GM12878 (cell line): ENCODE results near the gene GABRR1.

Experiments
- ATF3 ChIP-seq: IDR thresholded peaks from 2 replicates; pipeline ENCODE4 v1.6.1; 2011; ENCODE audit warnings: low read depth, mild to moderate bottlenecking, low read length, moderate library complexity, borderline replicate concordance; ENCODE audit errors: extremely low read depth
- CBX5 ChIP-seq: sonication (generic); IDR thresholded peaks from 2 replicates; pipeline ENCODE4 v1.6.1; 2016; ENCODE audit warnings: low read depth, moderate library complexity, mild to moderate bottlenecking, inconsistent platforms
- CTCF ChIP-seq, 3 experiments: IDR thresholded peaks in 2 of 3; conservative IDR thresholded peaks in 1 of 3; 2 replicates each; pipeline ENCODE4 v1.5.1; 2011; ENCODE audit warnings: low read depth in 3 of 3, low read length in 3 of 3, mild to moderate bottlenecking in 3 of 3, control low read depth in 2 of 3, moderate library complexity in 2 of 3, inconsistent platforms in 1 of 3, mixed read lengths in 1 of 3; ENCODE audit not compliant: control insufficient read depth in 2 of 3, insufficient read depth in 1 of 3; ENCODE audit errors: extremely low read depth in 1 of 3
- E2F8 ChIP-seq: fragments of 450-650 bp; IDR thresholded peaks from 2 replicates; pipeline ENCODE4 v1.6.1; 2018; ENCODE audit warnings: mild to moderate bottlenecking, low read depth, moderate library complexity; ENCODE audit not compliant: partially characterized antibody
- EGR1 ChIP-seq, 2 experiments: IDR thresholded peaks; 1 replicate in 1 of 2; 2 replicates in 1 of 2; pipeline ENCODE4 v1.6.1; 2011 to 2012; ENCODE audit warnings: low read depth in 2 of 2, low read length in 2 of 2, borderline replicate concordance in 1 of 2, mild to moderate bottlenecking in 1 of 2, moderate library complexity in 1 of 2
- EZH2 ChIP-seq: IDR thresholded peaks from 2 replicates; pipeline ENCODE4 v1.6.1; 2012; ENCODE audit warnings: low read depth, mild to moderate bottlenecking, control low read depth, inconsistent platforms, low read length, borderline replicate concordance; ENCODE audit not compliant: control insufficient read depth
- MAX ChIP-seq: IDR thresholded peaks from 2 replicates; pipeline ENCODE4 v1.6.1; 2012; ENCODE audit warnings: low read depth, low read length, improper control_type of control experiment
- MXI1 ChIP-seq: fragments of 150-350 bp; IDR thresholded peaks from 2 replicates; pipeline ENCODE4 v1.6.1; 2011; ENCODE audit warnings: low read depth, mild to moderate bottlenecking, inconsistent platforms, low read length, improper control_type of control experiment
- MYC ChIP-seq: IDR thresholded peaks from 2 replicates; pipeline ENCODE4 v1.6.1; 2011; ENCODE audit warnings: mild to moderate bottlenecking, low read length, moderate library complexity, inconsistent platforms; ENCODE audit not compliant: insufficient read depth, insufficient replicate concordance, insufficient read length, severe bottlenecking
- NFYB ChIP-seq: IDR thresholded peaks from 2 replicates; pipeline ENCODE4 v1.6.1; 2011; ENCODE audit warnings: low read depth, mild to moderate bottlenecking, low read length, improper control_type of control experiment, moderate library complexity; ENCODE audit not compliant: insufficient read depth
- RAD21 ChIP-seq: IDR thresholded peaks from 2 replicates; pipeline ENCODE4 v1.6.1; 2011; ENCODE audit warnings: mild to moderate bottlenecking, low read depth, low read length, moderate library complexity; ENCODE audit not compliant: insufficient read depth
- REST ChIP-seq: IDR thresholded peaks from 2 replicates; pipeline ENCODE4 v1.6.1; 2012; ENCODE audit warnings: mild to moderate bottlenecking, low read depth, low read length

GRCh38 chr6:89184344-89184743, 32.8 kb downstream of the GABRR1 start:
- no peak for TF ChIP-seq E2F8
- TF ChIP-seq MYC, result no peak
- no peak for TF ChIP-seq REST
- TF ChIP-seq NFYB, result no peak
- no peak for TF ChIP-seq EZH2
- TF ChIP-seq CBX5, result no peak
- TF ChIP-seq EGR1 (IDR thresholded peaks at IDR 0.05; ENCODE audit: borderline replicate concordance in 1 of 2, low read depth in 2 of 2, low read length in 2 of 2), result no peak
- TF ChIP-seq RAD21, result no peak
- no peak for TF ChIP-seq ATF3
- TF ChIP-seq MAX, result no peak
- no peak for TF ChIP-seq CTCF (IDR thresholded peaks at IDR 0.05 in 2 of 3, conservative IDR thresholded peaks at IDR 0.05 in 1 of 3; ENCODE audit: control insufficient read depth in 2 of 3, extremely low read depth in 1 of 3, insufficient read depth in 1 of 3, low read depth in 3 of 3, low read length in 3 of 3)
- TF ChIP-seq MXI1, result no peak
